GM21723 (cell line): Measurements from ENCODE around the gene DCLRE1C.
"Not testable (repeated sequence)": the region's sequence is repeated elsewhere in the genome, so short reads cannot be mapped to it uniquely, and the experiment has no call there.

ENCODE experiments used
- ATAC-seq: cut with Tn5 transposase; IDR thresholded peaks from one replicate; pipeline ENCODE4 v1.9.1; 2021; ENCODE audit warnings: mild to moderate bottlenecking, moderate library complexity; ENCODE audit not compliant: unreplicated experiment

DCLRE1C gene

GRCh38 chr10:14889318-14889717, 64.6 kb downstream of the DCLRE1C start:
- ATAC-seq: no peak

GRCh38 chr10:14884082-14884481, 69.8 kb downstream of the DCLRE1C start:
- ATAC-seq: no peak

GRCh38 chr10:14880229-14880628, 73.7 kb downstream of the DCLRE1C start:
- ATAC-seq: no peak

- no peak for ATAC-seq
Measured at GRCh38 chr10:14879928-14880193, 74.0 kb downstream of the DCLRE1C start.

GRCh38 chr10:14879124-14879927, 74.6 kb downstream of the DCLRE1C start:
- ATAC-seq: peak; percentile 23

- peak; percentile 92 for ATAC-seq
Measured at GRCh38 chr10:14878266-14879123, 75.4 kb downstream of the DCLRE1C start, which contains the start of gene SUV39H2. SUV39H2 (plus strand) TSS chr10:14878866; CDS start chr10:14878889, 23 bp downstream.

- ATAC-seq: no peak
Measured at GRCh38 chr10:14876764-14877163, 77.1 kb downstream of the DCLRE1C start.

GRCh38 chr10:14875941-14876340, 78.0 kb downstream of the DCLRE1C start:
- ATAC-seq: no peak

- peak; percentile 39 for ATAC-seq
Measured at GRCh38 chr10:14873090-14873760, 80.7 kb downstream of the DCLRE1C start.

- ATAC-seq: not testable (repeated sequence)
Measured at GRCh38 chr10:14864871-14865270, 89.0 kb downstream of the DCLRE1C start.

- not testable (repeated sequence) for ATAC-seq
Measured at GRCh38 chr10:14864466-14864865, 89.4 kb downstream of the DCLRE1C start.

- ATAC-seq: no peak
Measured at GRCh38 chr10:14860791-14861190, 93.1 kb downstream of the DCLRE1C start.

GRCh38 chr10:14859775-14860174, 94.1 kb downstream of the DCLRE1C start:
- no peak for ATAC-seq

- no peak for ATAC-seq
Measured at GRCh38 chr10:14859043-14859442, 94.9 kb downstream of the DCLRE1C start.

- ATAC-seq: no peak
Measured at GRCh38 chr10:14858338-14858960, 95.4 kb downstream of the DCLRE1C start.

- no peak for ATAC-seq
Measured at GRCh38 chr10:14855453-14855852, 98.4 kb downstream of the DCLRE1C start.

GRCh38 chr10:14852236-14852635, 101.7 kb downstream of the DCLRE1C start:
- no peak for ATAC-seq
